GM21423 (cell line): Measurements from ENCODE around the gene LMCD1.
"Not testable (repeated sequence)": the region's sequence is repeated elsewhere in the genome, so short reads cannot be mapped to it uniquely, and the experiment has no call there.

Experiments
- ATAC-seq: cut with Tn5 transposase; IDR thresholded peaks from one replicate; pipeline ENCODE4 v1.9.1; 2021; ENCODE audit warnings: mild to moderate bottlenecking, moderate library complexity; ENCODE audit not compliant: unreplicated experiment

The LMCD1 gene

GRCh38 chr3:8579943-8580342 is 78.3 kb downstream of the LMCD1 start:
- ATAC-seq = no peak

- not testable (repeated sequence) for ATAC-seq
Observed at GRCh38 chr3:8580434-8580833, 78.8 kb downstream of the LMCD1 start.

GRCh38 chr3:8581373-8581772 is 79.8 kb downstream of the LMCD1 start:
- no peak for ATAC-seq

GRCh38 chr3:8581806-8582445 is 80.3 kb downstream of the LMCD1 start:
- no peak for ATAC-seq

GRCh38 chr3:8584661-8585060 is 83.0 kb downstream of the LMCD1 start:
- ATAC-seq = no peak

GRCh38 chr3:8589880-8590556 is 88.4 kb downstream of the LMCD1 start:
- no peak for ATAC-seq

- no peak for ATAC-seq
Observed at GRCh38 chr3:8593021-8593827, 91.6 kb downstream of the LMCD1 start.

GRCh38 chr3:8595252-8595651 is 93.6 kb downstream of the LMCD1 start:
- ATAC-seq = no peak

GRCh38 chr3:8595695-8596115 is 94.1 kb downstream of the LMCD1 start:
- no peak for ATAC-seq

- ATAC-seq = no peak
Observed at GRCh38 chr3:8596321-8597218, 94.9 kb downstream of the LMCD1 start.

GRCh38 chr3:8597219-8597853 is 95.7 kb downstream of the LMCD1 start:
- ATAC-seq = no peak

- no peak for ATAC-seq
Observed at GRCh38 chr3:8599146-8599545, 97.5 kb downstream of the LMCD1 start.

- ATAC-seq = no peak
Observed at GRCh38 chr3:8600457-8600856, 98.8 kb downstream of the LMCD1 start.

GRCh38 chr3:8603115-8603710 is 101.6 kb downstream of the LMCD1 start:
- ATAC-seq = no peak

- no peak for ATAC-seq
Observed at GRCh38 chr3:8604006-8604405, 102.4 kb downstream of the LMCD1 start.

- ATAC-seq = no peak
Observed at GRCh38 chr3:8604988-8605387, 103.4 kb downstream of the LMCD1 start.

- ATAC-seq = no peak
Observed at GRCh38 chr3:8606701-8607231, 105.1 kb downstream of the LMCD1 start.

GRCh38 chr3:8607234-8608040 is 105.8 kb downstream of the LMCD1 start:
- no peak for ATAC-seq
